H1 (cell line): ENCODE results near the gene ACO1. TPM values are rescaled to one million over a fixed set of nuclear protein-coding genes. Genes with fewer than 3 reads are reported as not detected.

Source experiments
- CTCF ChIA-PET: fragments of 300-600 bp; sonication (Branson Sonifier 250); formaldehyde crosslinking; loops from one replicate; lab custom pipeline; 2021; ENCODE audit not compliant: partially characterized antibody; lab: Charles Lee
- POLR2A ChIA-PET: fragments of 300-600 bp; sonication (Branson Sonifier 250); formaldehyde crosslinking; loops from one replicate; lab custom pipeline; 2021; ENCODE audit warnings: inconsistent platforms; ENCODE audit not compliant: partially characterized antibody; lab: Charles Lee
- DNase-seq, 2 experiments: peaks; one replicate each; pipeline versions ENCODE4 v3.0.0 to v3.0.0-alpha.2; 2010 to 2022; ENCODE audit warnings: low spot score in 2 of 2, low read depth in 1 of 2, mixed read lengths in 1 of 2
- FAIRE-seq: peaks from 2 replicates; lab custom pipeline; 2011; peaks lifted over from hg19 to GRCh38; lab: Jason Lieb, UNC
- H2AFZ ChIP-seq: 2 replicates; pipeline ENCODE4 v1.8.1; 2012; ENCODE audit warnings: low read length, inconsistent platforms
- H2AK5ac ChIP-seq: 2 replicates; pipeline ENCODE4 v1.6.1; 2013; ENCODE audit warnings: low read depth, low read length
- H2BK120ac ChIP-seq: replicated peaks from 2 replicates; pipeline ENCODE3; 2013; ENCODE audit warnings: low read depth, low read length, inconsistent platforms
- H2BK12ac ChIP-seq: 2 replicates; pipeline ENCODE4 v1.6.1; 2013; ENCODE audit warnings: low read depth, low read length
- H2BK15ac ChIP-seq: 2 replicates; pipeline ENCODE4 v1.6.1; 2013; ENCODE audit warnings: low read length
- H2BK20ac ChIP-seq: 2 replicates; pipeline ENCODE4 v1.6.1; 2013; ENCODE audit warnings: low read length
- H2BK5ac ChIP-seq: 2 replicates; pipeline ENCODE4 v1.6.1; 2013; ENCODE audit warnings: low read depth, low read length
- H3K14ac ChIP-seq: 2 replicates; pipeline ENCODE4 v1.6.1; 2013; ENCODE audit warnings: inconsistent platforms; ENCODE audit not compliant: insufficient read length
- H3K18ac ChIP-seq: 2 replicates; pipeline ENCODE4 v1.6.1; 2013; ENCODE audit warnings: low read length; ENCODE audit errors: extremely low read depth
- H3K23ac ChIP-seq: 2 replicates; pipeline ENCODE4 v1.6.1; 2013; ENCODE audit warnings: inconsistent platforms; ENCODE audit not compliant: insufficient read length
- H3K23me2 ChIP-seq: 2 replicates; pipeline ENCODE4 v1.6.1; 2013; ENCODE audit warnings: low read depth, low read length
- H3K27ac ChIP-seq: 2 replicates; pipeline ENCODE4 v1.6.1; 2011; ENCODE audit warnings: low read depth, low read length, inconsistent platforms
- H3K27me3 ChIP-seq, 4 experiments: replicated peaks in 1 of 4; 1 replicate in 1 of 4; 2 replicates in 3 of 4; pipeline versions ENCODE4 v1.6.1 to v1.8.1; 2011 to 2013; ENCODE audit warnings: low read length in 3 of 4, mild to moderate bottlenecking in 3 of 4, inconsistent platforms in 2 of 4, mixed read lengths in 2 of 4, moderate library complexity in 1 of 4; ENCODE audit not compliant: control insufficient read depth in 3 of 4, insufficient read depth in 3 of 4; ENCODE audit errors: extremely low read depth in 1 of 4
- H3K36me3 ChIP-seq, 4 experiments: 2 replicates each; pipeline versions ENCODE4 v1.6.1 to v1.8.1; 2011 to 2013; ENCODE audit warnings: mild to moderate bottlenecking in 4 of 4, low read length in 3 of 4, moderate library complexity in 2 of 4, control low read depth in 1 of 4, inconsistent platforms in 1 of 4; ENCODE audit not compliant: insufficient read depth in 4 of 4, control insufficient read depth in 2 of 4
- H3K4ac ChIP-seq: replicated peaks from 2 replicates; pipeline ENCODE3; 2013; ENCODE audit warnings: low read length, low read depth, mixed read lengths, inconsistent platforms; ENCODE audit not compliant: insufficient read length
- H3K4me1 ChIP-seq, 4 experiments: replicated peaks in 1 of 4; 1 replicate in 1 of 4; 2 replicates in 3 of 4; pipeline versions ENCODE4 v1.6.1 to v1.8.1; 2011 to 2013; ENCODE audit warnings: low read length in 3 of 4, inconsistent platforms in 2 of 4, mixed read lengths in 1 of 4; ENCODE audit not compliant: insufficient read depth in 4 of 4, control insufficient read depth in 3 of 4
- H3K4me2 ChIP-seq, 2 experiments: 2 replicates each; pipeline versions ENCODE4 v1.6.1 to v1.8.1; 2011 to 2013; ENCODE audit warnings: low read depth in 2 of 2, low read length in 2 of 2, control low read depth in 1 of 2, inconsistent platforms in 1 of 2, mild to moderate bottlenecking in 1 of 2; ENCODE audit not compliant: insufficient read depth in 1 of 2
- H3K4me3 ChIP-seq, 4 experiments: fragments of 200-600, 300-600 bp in 1 of 4; sonication (generic), shearing (Covaris generic), sonication (Bioruptor Twin) in 1 of 4; 2 replicates each; pipeline versions ENCODE4 v1.5.1 to v1.8.1; 2011 to 2016; ENCODE audit warnings: low read length in 4 of 4, low read depth in 3 of 4, control low read depth in 2 of 4, inconsistent platforms in 2 of 4, mild to moderate bottlenecking in 2 of 4, mixed read lengths in 1 of 4, moderate library complexity in 1 of 4; ENCODE audit not compliant: insufficient read depth in 2 of 4; ENCODE audit errors: extremely low read depth in 1 of 4
- H3K56ac ChIP-seq: replicated peaks from 2 replicates; pipeline ENCODE3; 2013; ENCODE audit warnings: low read depth, mild to moderate bottlenecking, mixed read lengths, low read length, inconsistent platforms; ENCODE audit not compliant: insufficient read length
- H3K79me1 ChIP-seq: 2 replicates; pipeline ENCODE4 v1.6.1; 2013; ENCODE audit warnings: low read depth, low read length, control low read depth
- H3K79me2 ChIP-seq, 2 experiments: 2 replicates each; pipeline versions ENCODE4 v1.6.1 to v1.8.1; 2012 to 2013; ENCODE audit warnings: low read length in 2 of 2, mild to moderate bottlenecking in 2 of 2, inconsistent platforms in 1 of 2; ENCODE audit not compliant: insufficient read depth in 2 of 2, control insufficient read depth in 1 of 2
- H3K9ac ChIP-seq, 4 experiments: replicated peaks in 1 of 4; 1 replicate in 1 of 4; 2 replicates in 3 of 4; pipeline versions ENCODE4 v1.6.1 to v1.8.1; 2011 to 2013; ENCODE audit warnings: low read depth in 3 of 4, low read length in 3 of 4, control low read depth in 2 of 4, mild to moderate bottlenecking in 2 of 4, moderate library complexity in 2 of 4, inconsistent platforms in 1 of 4; ENCODE audit errors: extremely low read depth in 1 of 4
- H3K9me3 ChIP-seq, 2 experiments: 2 replicates each; pipeline versions ENCODE4 v1.6.1 to v1.8.1; 2012 to 2013; ENCODE audit warnings: mild to moderate bottlenecking in 2 of 2, moderate library complexity in 2 of 2, control low read depth in 1 of 2, inconsistent platforms in 1 of 2, low read depth in 1 of 2, low read length in 1 of 2, mixed read lengths in 1 of 2; ENCODE audit not compliant: insufficient read depth in 2 of 2
- H4K20me1 ChIP-seq, 2 experiments: replicated peaks in 1 of 2; 2 replicates each; pipeline versions ENCODE3 to v1.8.1; 2011 to 2013; ENCODE audit warnings: inconsistent platforms in 2 of 2, low read length in 2 of 2, mild to moderate bottlenecking in 1 of 2; ENCODE audit not compliant: insufficient read depth in 2 of 2, control insufficient read depth in 1 of 2
- H4K5ac ChIP-seq: 2 replicates; pipeline ENCODE4 v1.6.1; 2013; ENCODE audit warnings: low read length, low read depth, mixed read lengths, inconsistent platforms; ENCODE audit not compliant: insufficient read length
- H4K8ac ChIP-seq: 2 replicates; pipeline ENCODE4 v1.8.0; 2013; ENCODE audit warnings: mild to moderate bottlenecking, moderate library complexity, low read length, inconsistent platforms; ENCODE audit not compliant: insufficient read depth; ENCODE audit errors: extremely low read depth
- H4K91ac ChIP-seq: replicated peaks from 2 replicates; pipeline ENCODE3; 2013; ENCODE audit warnings: low read length, mixed read lengths, inconsistent platforms; ENCODE audit not compliant: insufficient read length
- CREB1 ChIP-seq: IDR thresholded peaks from 2 replicates; pipeline ENCODE4 v1.6.1; 2012; ENCODE audit warnings: inconsistent platforms
- CTBP2 ChIP-seq: IDR thresholded peaks from 2 replicates; pipeline ENCODE4 v1.7.0; 2011; ENCODE audit warnings: borderline replicate concordance, mild to moderate bottlenecking, moderate library complexity, mixed read lengths, low read length; ENCODE audit not compliant: insufficient read depth, insufficient read length
- EGR1 ChIP-seq: IDR thresholded peaks from 2 replicates; pipeline ENCODE4 v1.6.1; 2011; ENCODE audit warnings: low read depth, low read length, borderline replicate concordance
- RXRA ChIP-seq: IDR thresholded peaks from 2 replicates; pipeline ENCODE4 v1.6.1; 2011; ENCODE audit warnings: low read depth, mild to moderate bottlenecking, low read length, moderate library complexity; ENCODE audit not compliant: insufficient read depth
- SIRT6 ChIP-seq: IDR thresholded peaks from one replicate; pipeline ENCODE4 v1.7.1; 2012; ENCODE audit warnings: low read length, inconsistent platforms
- TBP ChIP-seq: IDR thresholded peaks from 2 replicates; pipeline ENCODE4 v1.6.1; 2011; ENCODE audit warnings: low read depth, low read length, improper control_type of control experiment
- WGBS, 2 experiments: shearing (Covaris generic) in 1 of 2; methylation state at CpG; one replicate each; pipeline versions ENCODE4 v1.1.6 to v1.1.7; 2013 to 2015; ENCODE audit warnings: low lambda C conversion rate in 2 of 2, mixed read lengths in 2 of 2, inconsistent platforms in 1 of 2, low coverage in 1 of 2, missing lambda C conversion rate in 1 of 2; ENCODE audit not compliant: insufficient replicate concordance in 2 of 2, insufficient coverage in 1 of 2, insufficient read length in 1 of 2; ENCODE audit errors: extremely low coverage in 1 of 2, missing lambda C conversion rate in 1 of 2; 5-methylcytosine and 5-hydroxymethylcytosine counted together
- polyA plus RNA-seq, 7 experiments: library from polyadenylated mRNA; depleted of rRNA in 3 of 7; stranded (reverse) in 5 of 7; unstranded in 2 of 7; fragments of >200 nt in 5 of 7; fragments of 200-250 nt in 2 of 7; gene quantifications; 1 replicate in 5 of 7; 2 replicates in 1 of 7; 4 replicates in 1 of 7; pipeline versions ENCODE4 v1.2.1 to v1.2.3, GENCODE V29; 2011 to 2013; ENCODE audit warnings: missing spikeins in 2 of 7, mixed read lengths in 2 of 7
- total RNA-seq: library from RNA; stranded (reverse); fragmentation: NEBNext Ultra II Directional; extraction: Animal tissue kit (Norgen Biotek cat#: 25700); gene quantifications from 2 replicates; pipeline ENCODE4 v1.2.1, GENCODE V29; 2021
- TF ChIP-seq, protein P1 (sequence below): IDR thresholded peaks from 2 replicates; pipeline ENCODE4 v1.6.1; 2012; ENCODE audit warnings: inconsistent platforms
- TF ChIP-seq, protein P2 (sequence below): IDR thresholded peaks from 2 replicates; pipeline ENCODE4 v1.6.1; 2011; ENCODE audit warnings: low read length, improper control_type of control experiment

The ACO1 gene
- total and polyA plus RNA-seq, 2 of the 8 experiments (the other 6 are each of a cell fraction or from before 2014, with no cell fraction given), result 39.3 to 49.8 TPM

DNA sequence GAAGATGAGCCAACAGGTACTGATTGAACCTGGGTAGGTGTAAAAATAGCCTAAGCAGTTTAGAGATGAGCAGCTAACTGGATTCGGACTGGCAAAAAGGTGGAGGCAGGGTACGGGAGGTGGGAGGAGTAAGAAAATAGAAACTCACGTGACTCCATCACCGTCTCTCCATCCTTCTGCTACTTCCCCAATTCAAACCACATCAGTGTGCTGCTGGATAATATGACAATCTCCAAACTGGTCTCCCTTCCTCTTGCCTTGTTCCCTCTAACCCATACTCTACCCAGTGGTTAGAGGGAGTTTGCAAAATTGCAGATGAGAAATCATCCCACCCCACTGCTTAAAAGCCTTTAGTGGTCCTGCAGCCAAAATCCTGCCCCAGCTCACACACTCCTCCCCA lies 98.9 kb downstream of the ACO1 start:
- DNase-seq, result no peak
- no peak for FAIRE-seq
- no peak overlapping the region for H4K8ac ChIP-seq
- H4K5ac ChIP-seq, result no peak overlapping the region
- H3K27me3 ChIP-seq, result no peaks in the 10 kb centered on the region
- no peaks in the 10 kb centered on the region for H3K79me2 ChIP-seq
- H2BK120ac ChIP-seq, result no peak overlapping the region
- H3K4me2 ChIP-seq, result no peak overlapping the region
- no peak overlapping the region for H2BK5ac ChIP-seq
- no peaks in the 10 kb centered on the region for H3K9me3 ChIP-seq
- no peak overlapping the region for H4K91ac ChIP-seq
- no peak overlapping the region for H2BK20ac ChIP-seq
- no peak overlapping the region for H3K27ac ChIP-seq
- no peak overlapping the region for H2AK5ac ChIP-seq
- TF ChIP-seq SIRT6, result no peak
- TF ChIP-seq TBP, result no peak
- TF ChIP-seq CTBP2, result no peak
- TF ChIP-seq, protein P1, sequence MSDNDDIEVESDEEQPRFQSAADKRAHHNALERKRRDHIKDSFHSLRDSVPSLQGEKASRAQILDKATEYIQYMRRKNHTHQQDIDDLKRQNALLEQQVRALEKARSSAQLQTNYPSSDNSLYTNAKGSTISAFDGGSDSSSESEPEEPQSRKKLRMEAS, result no peak
- TF ChIP-seq RXRA, result no peak
- TF ChIP-seq, protein P2, sequence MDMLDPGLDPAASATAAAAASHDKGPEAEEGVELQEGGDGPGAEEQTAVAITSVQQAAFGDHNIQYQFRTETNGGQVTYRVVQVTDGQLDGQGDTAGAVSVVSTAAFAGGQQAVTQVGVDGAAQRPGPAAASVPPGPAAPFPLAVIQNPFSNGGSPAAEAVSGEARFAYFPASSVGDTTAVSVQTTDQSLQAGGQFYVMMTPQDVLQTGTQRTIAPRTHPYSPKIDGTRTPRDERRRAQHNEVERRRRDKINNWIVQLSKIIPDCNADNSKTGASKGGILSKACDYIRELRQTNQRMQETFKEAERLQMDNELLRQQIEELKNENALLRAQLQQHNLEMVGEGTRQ, result no peak
- no peak for TF ChIP-seq CREB1
- TF ChIP-seq EGR1, result no peak
- POLR2A ChIA-PET, result no interaction called here
- CTCF ChIA-PET, result interaction anchor here (0.6 to 0.9 kb wide), 3 partner anchors 8 to 116 kb away, joined by 3 to 5 read pairs (median 4); no protein-coding TSS in a partner anchor
- no peak overlapping the region for H2AFZ ChIP-seq
- no peak overlapping the region for H3K4ac ChIP-seq
- H2BK12ac ChIP-seq, result no peak overlapping the region
- H3K4me3 ChIP-seq, result no peak overlapping the region
- no peaks in the 10 kb centered on the region; a peak in 2 of 7 replicates for H3K4me1 ChIP-seq
- no peak overlapping the region for H3K56ac ChIP-seq
- no peak overlapping the region for H2BK15ac ChIP-seq
- peaks cover 2 to 22% (median 15%) of the 10 kb centered on the region in 4 experiments; a peak in 7 of 8 replicates for H3K36me3 ChIP-seq
- no peaks in the 10 kb centered on the region for H3K23me2 ChIP-seq
- H3K18ac ChIP-seq, result no peak overlapping the region
- H3K9ac ChIP-seq, result no peak overlapping the region
- H3K23ac ChIP-seq, result no peak overlapping the region
- no peaks in the 10 kb centered on the region for H3K79me1 ChIP-seq
- H4K20me1 ChIP-seq, result no peaks in the 10 kb centered on the region
- no peak overlapping the region for H3K14ac ChIP-seq
- WGBS, 2 experiments, result 95% methylated on average over 4 of the region's 4 CpGs; no CpG with 5 or more reads in 1 of the 2 experiments
